Thoracic aorta (tissue), 2 donors: ENCODE results near the gene ASIC1. TPM values are rescaled to one million over a fixed set of nuclear protein-coding genes. Genes with fewer than 3 reads are reported as not detected.

ENCODE experiments used
- ATAC-seq: fragments of 150-250 bp; one replicate; pipeline ENCODE4 v1.8.0; 2017; ENCODE audit warnings: low read depth; ENCODE audit not compliant: insufficient number of reproducible peaks, low FRiP score
- DNase-seq: peaks from one replicate; pipeline ENCODE4 v3.0.0-alpha.2; 2020; ENCODE audit warnings: low spot score
- H3K27ac ChIP-seq, 2 donors: fragments of 200-600 bp; sonication (generic); 1 replicate in 1 of 2; 2 replicates in 1 of 2; pipeline ENCODE4 v1.5.1; 2016; ENCODE audit warnings: mild to moderate bottlenecking in 2 of 2, moderate library complexity in 2 of 2
- H3K27me3 ChIP-seq: fragments of 200-600 bp; sonication (generic); replicated peaks from 2 replicates; pipeline ENCODE4 v1.6.0; 2016; ENCODE audit warnings: mild to moderate bottlenecking; ENCODE audit not compliant: insufficient read depth
- H3K36me3 ChIP-seq: fragments of 200-600 bp; sonication (generic); one replicate; pipeline ENCODE4 v1.5.1; 2016
- H3K4me1 ChIP-seq, 2 donors: fragments of 200-600 bp; sonication (generic); 1 replicate in 1 of 2; 2 replicates in 1 of 2; pipeline versions ENCODE4 v1.5.1 to v1.6.0; 2016; ENCODE audit warnings: low read depth in 2 of 2, mild to moderate bottlenecking in 1 of 2; ENCODE audit not compliant: control insufficient read depth in 1 of 2
- H3K4me3 ChIP-seq: fragments of 200-600 bp; sonication (generic); 2 replicates; pipeline ENCODE4 v1.5.1; 2016; ENCODE audit warnings: mild to moderate bottlenecking
- H3K9me3 ChIP-seq: fragments of 200-600 bp; sonication (generic); 2 replicates; pipeline ENCODE4 v1.5.1; 2016
- CTCF ChIP-seq: fragments of 200-600 bp; sonication (generic); IDR thresholded peaks from one replicate; pipeline ENCODE4 v1.5.1; 2019; ENCODE audit warnings: antibody characterized with exemption
- total RNA-seq, 2 donors: library from RNA; depleted of rRNA; stranded (reverse); fragments of >200 nt; gene quantifications; one replicate each; pipeline versions ENCODE4 v1.1.0 to v1.2.3, GENCODE V29; 2016

ASIC1 gene
- total RNA-seq, 2 donors from 2014 or later = not detected

DNA sequence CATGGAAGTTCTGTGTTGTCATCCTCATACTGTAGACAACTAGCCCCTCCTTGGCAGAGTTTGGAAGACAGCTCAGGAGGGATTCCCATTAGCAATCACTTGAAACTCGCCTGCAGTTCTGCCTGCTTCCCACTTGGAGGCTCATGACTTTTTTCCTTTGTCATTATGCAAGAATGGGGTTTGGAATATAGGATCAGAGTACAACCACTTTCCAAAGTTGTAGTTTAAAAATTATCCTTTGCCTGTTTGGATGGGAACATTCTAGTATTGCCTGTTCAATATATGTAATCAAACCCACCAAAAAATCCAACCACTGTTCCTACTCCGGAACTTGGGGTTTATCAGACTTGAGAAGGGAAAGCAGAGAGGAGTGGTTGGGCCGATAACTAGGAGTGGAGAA, 44.3 kb downstream of the ASIC1 start:
- TF ChIP-seq CTCF = peak; percentile 39
- peaks cover 30% of the 10 kb centered on the region for H3K36me3 ChIP-seq
- H3K4me3 ChIP-seq = no peak overlapping the region
- ATAC-seq (no peak), DNase-seq (no peak)
- no peak overlapping the region for H3K27ac ChIP-seq
- H3K9me3 ChIP-seq = no peaks in the 10 kb centered on the region
- H3K4me1 ChIP-seq = peaks cover 8 to 16% of the 10 kb centered on the region in 2 donors
- no peaks in the 10 kb centered on the region for H3K27me3 ChIP-seq

- no peak for ATAC-seq
- no peaks in the 10 kb centered on the region for H3K9me3 ChIP-seq
- no peaks in the 10 kb centered on the region for H3K27me3 ChIP-seq
- H3K36me3 ChIP-seq = peaks cover 25% of the 10 kb centered on the region
- no peak for DNase-seq
- H3K4me1 ChIP-seq = peaks cover 8 to 16% of the 10 kb centered on the region in 2 donors
- H3K4me3 ChIP-seq = no peak overlapping the region
- TF ChIP-seq CTCF = no peak
- H3K27ac ChIP-seq = no peak overlapping the region
Observed at GRCh38 chr12:50102131-50102531, 44.7 kb downstream of the ASIC1 start.

DNA sequence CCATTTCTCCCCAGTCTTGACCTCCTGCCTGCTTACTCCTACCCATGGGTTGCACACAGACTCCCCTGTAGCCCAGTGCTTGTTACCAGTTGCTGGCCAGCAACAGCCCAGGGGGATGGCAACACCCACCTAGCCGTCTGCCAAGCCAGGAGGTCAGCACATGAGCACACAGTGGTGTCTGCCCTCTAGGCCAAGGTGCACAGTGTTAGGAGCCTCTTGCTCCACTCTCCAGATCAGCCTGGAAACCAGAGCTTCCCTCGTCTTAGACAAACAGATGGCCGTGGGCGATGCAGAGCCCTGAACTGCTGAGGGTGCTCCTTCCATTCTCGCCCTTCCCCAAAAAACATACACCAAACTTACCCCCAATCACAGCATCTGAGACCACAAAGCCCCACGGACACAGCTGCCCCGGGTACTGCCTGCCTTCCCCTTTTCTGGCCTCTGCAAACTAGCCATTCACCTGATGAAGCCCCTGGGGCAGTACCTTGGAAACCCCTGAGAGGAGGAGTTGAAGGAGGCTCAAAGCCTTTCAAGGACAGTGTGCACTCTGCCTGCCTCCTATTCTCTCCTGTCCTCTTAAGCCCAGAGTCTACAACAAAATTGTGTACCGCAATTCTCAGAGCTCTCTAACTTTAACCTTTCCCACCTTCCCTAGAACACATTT, 45.4 kb downstream of the ASIC1 start:
- Histone ChIP-seq H3K27ac (no peak overlapping the region), H3K27me3 (no peaks in the 10 kb centered on the region), H3K4me3 (no peak overlapping the region), H3K9me3 (no peaks in the 10 kb centered on the region), H3K4me1 (peaks cover 8 to 16% of the 10 kb centered on the region in 2 donors), H3K36me3 (peaks cover 19% of the 10 kb centered on the region)
- TF ChIP-seq CTCF = no peak
- DNase-seq = no peak
- ATAC-seq = no peak

DNA sequence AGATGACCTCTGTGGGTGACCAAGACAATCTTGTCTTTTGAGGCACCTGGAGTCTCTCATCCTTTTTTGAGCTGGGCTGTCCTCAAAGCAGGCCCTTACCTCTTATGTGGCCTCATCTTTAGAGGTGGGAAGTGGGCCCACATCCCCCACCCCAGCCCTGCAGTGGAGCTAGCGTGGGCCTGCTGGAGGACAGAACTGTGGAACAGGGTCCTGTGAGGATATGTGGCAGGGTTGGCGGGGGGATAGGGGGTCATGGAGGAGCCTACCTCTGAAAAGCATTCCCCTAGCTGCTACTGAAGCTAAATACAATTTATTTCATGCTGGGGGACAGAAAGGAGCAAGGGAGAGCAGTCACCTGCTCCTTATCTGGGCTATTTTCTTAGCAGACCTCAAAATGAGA, 46.0 kb downstream of the ASIC1 start:
- peaks cover 13% of the 10 kb centered on the region for H3K36me3 ChIP-seq
- H3K27ac ChIP-seq = no peak overlapping the region
- ATAC-seq (no peak), DNase-seq (no peak)
- peaks cover 8 to 16% of the 10 kb centered on the region in 2 donors for H3K4me1 ChIP-seq
- H3K27me3 ChIP-seq = no peaks in the 10 kb centered on the region
- no peak for TF ChIP-seq CTCF
- H3K9me3 ChIP-seq = no peaks in the 10 kb centered on the region
- no peak overlapping the region for H3K4me3 ChIP-seq

- Histone ChIP-seq H3K9me3 (no peaks in the 10 kb centered on the region), H3K27ac (no peak within 1 kb of the TSS), H3K27me3 (no peaks in the 10 kb centered on the region), H3K4me1 (peaks cover 8 to 16% of the 10 kb centered on the region in 2 donors), H3K4me3 (no peak within 1 kb of the TSS), H3K36me3 (peaks cover 8% of the 10 kb centered on the region)
- ATAC-seq (no peak), DNase-seq (no peak)
- peak; percentile 12 for TF ChIP-seq CTCF
Observed at GRCh38 chr12:50103767-50104321, 46.4 kb downstream of the ASIC1 start, which contains the start of gene GPD1. GPD1 (plus strand) TSS chr12:50104008; CDS start chr12:50104051, 43 bp downstream.
